Vagina (tissue), 2 donors: Measurements from ENCODE around the gene SRSF3. TPM values are rescaled to one million over a fixed set of nuclear protein-coding genes. Genes with fewer than 3 reads are reported as not detected.

Experiments
- DNase-seq, 2 donors: peaks; one replicate each; pipeline ENCODE4 v3.0.0-alpha.2; 2017; ENCODE audit errors: extremely low spot score in 2 of 2
- H3K27ac ChIP-seq: fragments of 200-600 bp; sonication (generic); one replicate; pipeline ENCODE4 v1.5.1; 2019
- H3K27me3 ChIP-seq: fragments of 200-600 bp; sonication (generic); one replicate; pipeline ENCODE4 v1.5.1; 2019
- H3K36me3 ChIP-seq, 2 donors: fragments of 200-600 bp; sonication (generic); one replicate each; pipeline ENCODE4 v1.5.1; 2017 to 2019
- H3K4me1 ChIP-seq: fragments of 200-600 bp; sonication (generic); one replicate; pipeline ENCODE4 v1.5.1; 2019
- H3K4me3 ChIP-seq, 2 donors: fragments of 200-600 bp; sonication (generic); 1 replicate in 1 of 2; 2 replicates in 1 of 2; pipeline ENCODE4 v1.5.1; 2016 to 2019
- H3K9me3 ChIP-seq: fragments of 200-600 bp; sonication (generic); one replicate; pipeline ENCODE4 v1.5.1; 2019
- POLR2A ChIP-seq, 2 donors: fragments of 450-650 bp; IDR thresholded peaks; one replicate each; pipeline ENCODE4 v1.6.1; 2017; ENCODE audit warnings: antibody characterized with exemption in 2 of 2, mild to moderate bottlenecking in 2 of 2, moderate library complexity in 2 of 2
- POLR2AphosphoS5 ChIP-seq, 2 donors: sonication (generic); formaldehyde crosslinking; IDR thresholded peaks; one replicate each; pipeline ENCODE4 v1.9.0; 2017; ENCODE audit warnings: antibody characterized with exemption in 2 of 2, mild to moderate bottlenecking in 2 of 2, low read depth in 1 of 2; ENCODE audit not compliant: insufficient read depth in 1 of 2
- intact Hi-C: fragments of 100-400 bp; cut with DNase I; formaldehyde crosslinking; loops from one replicate; pipeline ENCODE4 v1.15.1; 2023
- total RNA-seq: library from RNA; depleted of rRNA; stranded (reverse); fragments of >200 nt; gene quantifications from one replicate; pipeline ENCODE4 v1.2.3, GENCODE V29; 2016
- TF ChIP-seq, protein P1 (sequence below), 3 experiments: fragments of 450-650 bp in 2 of 3; fragments of 200-600 bp in 1 of 3; sonication (generic) in 1 of 3; IDR thresholded peaks; one replicate each; pipeline ENCODE4 v1.5.1; 2017 to 2019; ENCODE audit warnings: antibody characterized with exemption in 3 of 3, mild to moderate bottlenecking in 2 of 3, moderate library complexity in 2 of 3

Gene SRSF3
- 144 TPM for total RNA-seq

- Histone ChIP-seq H3K9me3 (no peaks in the 10 kb centered on the region), H3K27me3 (no peaks in the 10 kb centered on the region), H3K36me3 (peaks cover 0 to 25% of the 10 kb centered on the region in 2 donors), H3K27ac (peak within 1 kb of the TSS; percentile 100), H3K4me1 (peaks cover 40% of the 10 kb centered on the region), H3K4me3 (peak within 1 kb of the TSS; percentile 51 to 72)
- intact Hi-C loops = loop anchor here (10.0 kb wide), 1 partner anchor 169 kb away; no protein-coding TSS in a partner anchor
- TF ChIP-seq, protein P1, sequence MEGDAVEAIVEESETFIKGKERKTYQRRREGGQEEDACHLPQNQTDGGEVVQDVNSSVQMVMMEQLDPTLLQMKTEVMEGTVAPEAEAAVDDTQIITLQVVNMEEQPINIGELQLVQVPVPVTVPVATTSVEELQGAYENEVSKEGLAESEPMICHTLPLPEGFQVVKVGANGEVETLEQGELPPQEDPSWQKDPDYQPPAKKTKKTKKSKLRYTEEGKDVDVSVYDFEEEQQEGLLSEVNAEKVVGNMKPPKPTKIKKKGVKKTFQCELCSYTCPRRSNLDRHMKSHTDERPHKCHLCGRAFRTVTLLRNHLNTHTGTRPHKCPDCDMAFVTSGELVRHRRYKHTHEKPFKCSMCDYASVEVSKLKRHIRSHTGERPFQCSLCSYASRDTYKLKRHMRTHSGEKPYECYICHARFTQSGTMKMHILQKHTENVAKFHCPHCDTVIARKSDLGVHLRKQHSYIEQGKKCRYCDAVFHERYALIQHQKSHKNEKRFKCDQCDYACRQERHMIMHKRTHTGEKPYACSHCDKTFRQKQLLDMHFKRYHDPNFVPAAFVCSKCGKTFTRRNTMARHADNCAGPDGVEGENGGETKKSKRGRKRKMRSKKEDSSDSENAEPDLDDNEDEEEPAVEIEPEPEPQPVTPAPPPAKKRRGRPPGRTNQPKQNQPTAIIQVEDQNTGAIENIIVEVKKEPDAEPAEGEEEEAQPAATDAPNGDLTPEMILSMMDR (IDR thresholded peaks at IDR 0.05) = peak in 2 of 3 experiments; percentile 40 to 51
- TF ChIP-seq POLR2A (IDR thresholded peaks at IDR 0.05) (peak; percentile 59 to 99), POLR2AphosphoS5 (IDR thresholded peaks at IDR 0.05; ENCODE audit: insufficient read depth in 1 of 2, low read depth in 1 of 2) (peak; percentile 92 to 100)
- DNase-seq = peak; percentile 97 to 99
Observed at GRCh38 chr6:36594029-36594815, at the start of gene SRSF3. SRSF3 (plus strand) TSS chr6:36594362; CDS start chr6:36596763, 2,401 bp downstream.

DNA sequence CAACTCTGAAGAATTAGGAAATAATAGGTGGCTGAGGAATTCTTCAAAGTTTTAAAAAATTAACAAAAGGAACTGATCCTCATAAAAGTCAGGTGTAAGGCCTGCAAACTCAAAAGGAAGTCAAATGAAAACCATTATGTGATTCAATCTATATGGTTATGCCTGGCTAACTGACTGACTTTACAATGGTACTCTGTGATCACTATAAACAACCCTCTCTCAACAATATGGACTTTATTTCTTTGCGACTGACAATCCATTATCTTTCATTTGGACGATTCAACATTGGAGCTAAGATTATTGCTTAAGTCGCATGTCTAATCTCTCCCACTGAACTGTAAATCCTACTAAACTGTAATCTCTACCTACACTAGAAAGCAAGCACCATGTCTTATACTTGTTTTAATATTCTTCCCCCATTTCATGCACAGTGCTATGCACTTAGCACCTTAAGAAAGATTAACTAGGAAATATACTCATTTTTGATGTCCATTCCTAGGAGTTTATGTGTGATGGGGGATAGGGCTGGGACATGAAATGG, 48.3 kb upstream of the SRSF3 start:
- Histone ChIP-seq H3K27ac (peak overlapping the region; percentile 99), H3K4me1 (peaks cover 44% of the 10 kb centered on the region), H3K9me3 (no peaks in the 10 kb centered on the region), H3K27me3 (no peaks in the 10 kb centered on the region), H3K4me3 (peak overlapping the region; percentile 86 to 93), H3K36me3 (no peaks in the 10 kb centered on the region)
- intact Hi-C loops = loop anchor here (5.0 to 10.0 kb wide), 2 partner anchors 51 to 101 kb away; partner anchors contain the start of genes KCTD20 and PXT1
- no peak for DNase-seq
- TF ChIP-seq POLR2A (IDR thresholded peaks at IDR 0.05) = no peak
- TF ChIP-seq, protein P1 (IDR thresholded peaks at IDR 0.05) = no peak
- no peak for TF ChIP-seq POLR2AphosphoS5 (IDR thresholded peaks at IDR 0.05; ENCODE audit: insufficient read depth in 1 of 2, low read depth in 1 of 2)

DNA sequence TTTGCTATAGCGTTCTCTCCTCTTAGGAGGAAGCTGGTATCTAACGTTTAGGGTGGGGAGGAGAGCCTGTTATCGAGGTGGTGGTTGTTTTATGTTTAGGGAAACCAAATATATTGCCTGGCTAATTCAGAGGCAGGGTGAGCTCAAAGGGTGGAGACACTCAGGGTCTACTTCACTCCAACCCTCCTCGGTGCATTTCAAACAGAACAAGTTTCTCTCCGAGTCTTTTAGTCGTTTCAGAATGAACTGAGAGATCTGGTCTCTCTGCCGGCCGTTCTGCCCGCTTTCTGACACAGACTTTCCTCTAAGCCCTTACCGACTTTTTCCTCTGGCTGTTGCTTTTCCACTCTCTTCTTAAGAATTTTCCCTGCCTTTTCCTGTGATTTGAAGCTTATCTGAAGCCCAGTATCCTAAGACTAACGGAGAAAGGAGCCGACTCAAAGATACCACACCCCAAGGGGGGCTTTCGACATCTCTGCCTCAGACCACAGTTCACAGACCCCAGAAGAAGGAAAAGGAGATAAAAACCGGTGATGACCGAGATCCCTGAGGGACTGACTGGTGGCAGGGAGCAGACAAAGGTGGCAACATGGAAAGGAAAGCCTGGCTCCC, 47.7 kb upstream of the SRSF3 start:
- no peak for DNase-seq
- Histone ChIP-seq H3K4me3 (peak overlapping the region; percentile 86 to 93), H3K4me1 (peaks cover 43% of the 10 kb centered on the region), H3K36me3 (no peaks in the 10 kb centered on the region), H3K27me3 (no peaks in the 10 kb centered on the region), H3K27ac (peak overlapping the region; percentile 99), H3K9me3 (no peaks in the 10 kb centered on the region)
- intact Hi-C loops = loop anchor here (5.0 to 10.0 kb wide), 2 partner anchors 51 to 102 kb away; partner anchors contain the start of genes KCTD20 and PXT1
- TF ChIP-seq POLR2AphosphoS5 (IDR thresholded peaks at IDR 0.05; ENCODE audit: insufficient read depth in 1 of 2, low read depth in 1 of 2) = no peak
- TF ChIP-seq POLR2A (IDR thresholded peaks at IDR 0.05) = no peak
- TF ChIP-seq, protein P1 (IDR thresholded peaks at IDR 0.05) = no peak

DNA sequence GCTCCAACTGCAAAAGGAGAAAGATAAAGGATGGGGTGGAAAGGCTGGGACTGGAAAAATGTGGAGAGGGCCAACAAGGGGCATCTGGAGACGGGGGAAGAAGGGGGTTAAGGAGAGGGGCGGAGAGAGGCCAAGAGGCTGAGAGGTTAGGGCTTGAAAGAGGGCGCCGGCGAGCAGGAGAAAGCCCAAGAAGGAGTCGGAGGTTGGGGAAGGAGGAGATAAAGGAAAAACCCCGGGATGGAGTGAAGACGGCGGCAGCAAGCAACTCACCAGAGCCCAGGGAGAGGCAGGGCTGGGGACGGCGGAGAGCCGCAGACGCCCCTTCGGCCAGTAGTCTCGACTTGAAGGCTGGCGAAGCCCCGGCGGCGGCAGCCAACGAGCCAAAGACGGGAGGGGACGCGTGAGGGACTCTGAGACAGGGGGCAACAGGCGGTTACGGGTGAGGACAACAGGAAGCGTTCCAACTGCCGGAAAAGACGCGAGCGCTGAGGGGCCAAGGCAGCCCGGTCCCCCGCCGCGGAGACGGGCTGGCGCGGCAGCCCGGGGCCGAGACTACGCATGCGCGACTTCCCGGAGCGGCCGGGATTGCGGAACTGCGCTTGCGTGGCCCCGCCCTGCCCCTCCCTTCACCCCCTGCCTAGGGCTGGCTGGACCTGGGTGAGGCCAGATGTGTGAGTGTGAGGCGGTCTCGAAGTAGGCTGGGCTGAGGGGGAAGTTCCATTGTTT, 47.1 kb upstream of the SRSF3 start, which contains the start of gene STK38:
Gene STK38, minus strand, starts transcription at position 560 of the 726 bp plus-strand sequence. CDS start 7,277 bp downstream, outside the sequence.
- peaks cover 36% of the 10 kb centered on the region for H3K4me1 ChIP-seq
- H3K27me3 ChIP-seq = no peaks in the 10 kb centered on the region
- DNase-seq = peak; percentile 95 to 97
- intact Hi-C loops = loop anchor here (5.0 to 10.0 kb wide), 2 partner anchors 50 to 102 kb away; partner anchors contain the start of genes KCTD20 and PXT1
- H3K27ac ChIP-seq = peak within 1 kb of the TSS; percentile 99
- peak within 1 kb of the TSS; percentile 86 to 93 for H3K4me3 ChIP-seq
- peak; percentile 81 to 100 for TF ChIP-seq POLR2AphosphoS5 (IDR thresholded peaks at IDR 0.05; ENCODE audit: insufficient read depth in 1 of 2, low read depth in 1 of 2)
- peak; percentile 90 to 98 for TF ChIP-seq POLR2A (IDR thresholded peaks at IDR 0.05)
- TF ChIP-seq, protein P1 (IDR thresholded peaks at IDR 0.05) = no peak
- H3K36me3 ChIP-seq = no peaks in the 10 kb centered on the region
- H3K9me3 ChIP-seq = no peaks in the 10 kb centered on the region
